ENCODE data around the gene KLF1. TPM values are rescaled to one million over a fixed set of nuclear protein-coding genes. Genes with fewer than 3 reads are reported as not detected.
A peak's percentile ranks its signal among the peaks of the same experiment; 100 is the strongest.

KLF1 gene
- total and polyA plus RNA-seq, 10 of the 15 experiments (the other 5 are each of a cell fraction or from before 2014, with no cell fraction given), result 0.04 to 0.38 (median 0.08) TPM; not detected in 3

DNA sequence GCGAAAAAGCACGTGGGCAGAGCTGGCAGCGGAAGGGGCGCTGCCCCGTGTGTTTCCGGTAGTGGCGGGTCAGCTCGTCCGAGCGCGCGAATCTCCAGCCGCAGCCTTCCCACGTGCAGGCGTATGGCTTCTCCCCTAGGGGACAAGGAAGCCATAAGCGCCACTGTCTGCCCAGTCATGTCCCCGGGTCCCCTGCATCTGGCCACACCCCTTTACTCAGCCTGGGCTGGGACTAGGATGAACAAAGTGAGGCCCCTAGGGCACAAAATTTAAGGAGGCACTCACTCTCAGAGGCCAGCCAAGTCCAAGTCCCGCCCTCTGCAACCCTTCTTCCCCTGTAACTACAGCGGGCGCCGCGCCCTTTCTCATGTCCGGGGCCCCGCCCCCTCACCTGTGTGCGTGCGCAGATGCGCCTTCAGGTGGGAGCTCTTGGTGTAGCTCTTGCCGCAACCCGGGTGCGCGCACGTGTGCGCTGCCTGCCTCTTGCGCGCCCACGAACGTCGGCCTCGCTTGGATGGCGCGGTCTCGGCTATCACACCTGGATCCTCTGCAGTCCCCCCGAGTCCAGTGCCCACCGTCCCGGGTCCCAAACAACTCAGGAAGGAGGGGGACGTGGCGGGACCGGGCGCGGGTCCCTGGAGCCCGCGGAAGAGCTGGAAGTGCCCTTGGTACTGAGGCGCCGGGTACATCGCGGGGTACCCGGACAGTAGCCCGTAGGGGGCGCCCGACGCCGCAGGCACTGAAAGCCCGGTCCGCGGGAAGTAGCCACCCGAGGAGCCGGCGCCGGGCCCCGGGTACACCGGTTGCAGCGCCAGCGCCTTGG lies 1.9 kb downstream of the KLF1 start:
- no peaks in the 10 kb centered on the region for H3K36me3 ChIP-seq (ENCODE audit: control insufficient read depth in 2 of 2, insufficient read depth in 2 of 2, low read length in 1 of 2)
- peaks cover 7% of the 10 kb centered on the region for H3K9me3 ChIP-seq (replicated peaks; ENCODE audit: control insufficient read depth, insufficient read depth, low read length)
- H3K4me1 ChIP-seq (ENCODE audit: control insufficient read depth, insufficient read depth, low read length), result peaks cover 15% of the 10 kb centered on the region
- peak overlapping the region; percentile 69 for H3K4me3 ChIP-seq
- FAIRE-seq (peak; percentile 13), ATAC-seq (peak; percentile 72), DNase-seq (ENCODE audit: low read depth, low spot score) (peak; percentile 57)
- WGBS (ENCODE audit: insufficient coverage, insufficient replicate concordance, low lambda C conversion rate, missing lambda C conversion rate), result 4% methylated on average over 65 of the region's 73 CpGs
- intact Hi-C loops (cut with micrococcal nuclease; ENCODE audit: unreplicated experiment), result loop anchor here (1.0 kb wide), 2 partner anchors 53 to 80 kb away; partner anchors contain the start of gene CALR
- peak overlapping the region; percentile 91 for H2AFZ ChIP-seq (ENCODE audit: control insufficient read depth, low read depth, low read length)
- ChIA-PET SMC1A (ENCODE audit: uncharacterized antibody, unreplicated experiment) (interaction anchor here (0.8 to 3.2 kb wide), 5 partner anchors 48 to 93 kb away, joined by 3 to 29 read pairs (median 5); partner anchors contain the start of gene FARSA), CTCF (interaction anchor here (0.6 to 13.2 kb wide), 19 partner anchors 9 to 176 kb away, joined by 3 to 182 read pairs (median 4); partner anchors contain the start of gene FARSA), RAD21 (ENCODE audit: unreplicated experiment) (interaction anchor here (0.7 to 1.9 kb wide), 9 partner anchors 14 to 209 kb away, joined by 3 to 31 read pairs (median 3); partner anchors contain the start of gene FARSA), POLR2A (interaction anchor here (0.6 to 2.1 kb wide), 5 partner anchors 14 to 83 kb away, joined by 4 to 11 read pairs (median 4); no protein-coding TSS in a partner anchor)
- H3K4me2 ChIP-seq (ENCODE audit: control insufficient read depth, insufficient read depth), result peak overlapping the region; percentile 75
- peaks cover 4% of the 10 kb centered on the region; the same call in 1 of the 2 replicates for H3K79me2 ChIP-seq (ENCODE audit: control insufficient read depth, insufficient read depth, low read length)
- no peaks in the 10 kb centered on the region; a peak in 1 of 4 replicates for H3K27me3 ChIP-seq (replicated peaks in 1 of 2; ENCODE audit: control insufficient read depth in 2 of 2, insufficient read depth in 2 of 2, low read length in 1 of 2)
- H3K27ac ChIP-seq (ENCODE audit: control insufficient read depth, insufficient read depth), result no peak overlapping the region
- no TSS peak for BruUV-seq (replicated peaks)
- in situ Hi-C loops (cut with MboI), result loop anchor here (10.0 kb wide), 1 partner anchor 210 kb away; no protein-coding TSS in a partner anchor
- H4K20me1 ChIP-seq (ENCODE audit: control insufficient read depth, insufficient read depth), result no peaks in the 10 kb centered on the region
- H3K9ac ChIP-seq (ENCODE audit: control insufficient read depth, insufficient read depth, low read length), result 0 out of 2 replicates have a peak overlapping the region, but pooled peaks have one; percentile 25
- TF ChIP-seq HDAC6 (IDR thresholded peaks at IDR 0.05; ENCODE audit: unreplicated experiment) (peak; percentile 94), NFYB (IDR thresholded peaks at IDR 0.05; ENCODE audit: insufficient read depth, low read depth, low read length) (no peak), CREB1 (IDR thresholded peaks at IDR 0.05; ENCODE audit: low read depth) (no peak), RAD21 (IDR thresholded peaks at IDR 0.05; ENCODE audit: insufficient read depth, low read depth, low read length) (peak; percentile 62), POLR2A (IDR thresholded peaks at IDR 0.05; ENCODE audit: low read depth, low read length) (peak; percentile 59), BACH1 (IDR thresholded peaks at IDR 0.05; ENCODE audit: borderline replicate concordance) (no peak), LARP7 (IDR thresholded peaks at IDR 0.05) (no peak; the same call in 1 of the 2 replicates), CBX5 (IDR thresholded peaks at IDR 0.05; ENCODE audit: low read depth) (no peak), CREM (IDR thresholded peaks at IDR 0.05; ENCODE audit: low read depth) (no peak), SIX5 (IDR thresholded peaks at IDR 0.05; ENCODE audit: low read depth, low read length, severe bottlenecking) (no peak), SREBF1 (IDR thresholded peaks at IDR 0.05; ENCODE audit: low read length) (no peak)
- TF ChIP-seq, protein P1, sequence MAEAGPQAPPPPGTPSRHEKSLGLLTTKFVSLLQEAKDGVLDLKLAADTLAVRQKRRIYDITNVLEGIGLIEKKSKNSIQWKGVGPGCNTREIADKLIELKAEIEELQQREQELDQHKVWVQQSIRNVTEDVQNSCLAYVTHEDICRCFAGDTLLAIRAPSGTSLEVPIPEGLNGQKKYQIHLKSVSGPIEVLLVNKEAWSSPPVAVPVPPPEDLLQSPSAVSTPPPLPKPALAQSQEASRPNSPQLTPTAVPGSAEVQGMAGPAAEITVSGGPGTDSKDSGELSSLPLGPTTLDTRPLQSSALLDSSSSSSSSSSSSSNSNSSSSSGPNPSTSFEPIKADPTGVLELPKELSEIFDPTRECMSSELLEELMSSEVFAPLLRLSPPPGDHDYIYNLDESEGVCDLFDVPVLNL (IDR thresholded peaks at IDR 0.05; ENCODE audit: low read depth, low read length), result 0 out of 2 replicates have a peak, but pooled peaks have one; percentile 44
- TF ChIP-seq, protein P2, sequence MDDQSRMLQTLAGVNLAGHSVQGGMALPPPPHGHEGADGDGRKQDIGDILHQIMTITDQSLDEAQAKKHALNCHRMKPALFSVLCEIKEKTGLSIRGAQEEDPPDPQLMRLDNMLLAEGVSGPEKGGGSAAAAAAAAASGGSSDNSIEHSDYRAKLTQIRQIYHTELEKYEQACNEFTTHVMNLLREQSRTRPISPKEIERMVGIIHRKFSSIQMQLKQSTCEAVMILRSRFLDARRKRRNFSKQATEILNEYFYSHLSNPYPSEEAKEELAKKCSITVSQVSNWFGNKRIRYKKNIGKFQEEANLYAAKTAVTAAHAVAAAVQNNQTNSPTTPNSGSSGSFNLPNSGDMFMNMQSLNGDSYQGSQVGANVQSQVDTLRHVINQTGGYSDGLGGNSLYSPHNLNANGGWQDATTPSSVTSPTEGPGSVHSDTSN (IDR thresholded peaks at IDR 0.05; ENCODE audit: insufficient replicate concordance, low read depth, low read length), result no peak
- TF ChIP-seq, protein P3, sequence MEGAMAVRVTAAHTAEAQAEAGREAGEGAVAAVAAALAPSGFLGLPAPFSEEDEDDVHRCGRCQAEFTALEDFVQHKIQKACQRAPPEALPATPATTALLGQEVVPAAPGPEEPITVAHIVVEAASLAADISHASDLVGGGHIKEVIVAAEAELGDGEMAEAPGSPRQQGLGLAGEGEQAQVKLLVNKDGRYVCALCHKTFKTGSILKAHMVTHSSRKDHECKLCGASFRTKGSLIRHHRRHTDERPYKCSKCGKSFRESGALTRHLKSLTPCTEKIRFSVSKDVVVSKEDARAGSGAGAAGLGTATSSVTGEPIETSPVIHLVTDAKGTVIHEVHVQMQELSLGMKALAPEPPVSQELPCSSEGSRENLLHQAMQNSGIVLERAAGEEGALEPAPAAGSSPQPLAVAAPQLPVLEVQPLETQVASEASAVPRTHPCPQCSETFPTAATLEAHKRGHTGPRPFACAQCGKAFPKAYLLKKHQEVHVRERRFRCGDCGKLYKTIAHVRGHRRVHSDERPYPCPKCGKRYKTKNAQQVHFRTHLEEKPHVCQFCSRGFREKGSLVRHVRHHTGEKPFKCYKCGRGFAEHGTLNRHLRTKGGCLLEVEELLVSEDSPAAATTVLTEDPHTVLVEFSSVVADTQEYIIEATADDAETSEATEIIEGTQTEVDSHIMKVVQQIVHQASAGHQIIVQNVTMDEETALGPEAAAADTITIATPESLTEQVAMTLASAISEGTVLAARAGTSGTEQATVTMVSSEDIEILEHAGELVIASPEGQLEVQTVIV (IDR thresholded peaks at IDR 0.05; ENCODE audit: borderline replicate concordance, partially characterized antibody), result no peak
- TF ChIP-seq, protein P4, sequence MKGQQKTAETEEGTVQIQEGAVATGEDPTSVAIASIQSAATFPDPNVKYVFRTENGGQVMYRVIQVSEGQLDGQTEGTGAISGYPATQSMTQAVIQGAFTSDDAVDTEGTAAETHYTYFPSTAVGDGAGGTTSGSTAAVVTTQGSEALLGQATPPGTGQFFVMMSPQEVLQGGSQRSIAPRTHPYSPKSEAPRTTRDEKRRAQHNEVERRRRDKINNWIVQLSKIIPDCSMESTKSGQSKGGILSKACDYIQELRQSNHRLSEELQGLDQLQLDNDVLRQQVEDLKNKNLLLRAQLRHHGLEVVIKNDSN (IDR thresholded peaks at IDR 0.05; ENCODE audit: borderline replicate concordance, extremely low read length, insufficient read depth, low read depth, low read length), result peak; percentile 28
